A673 (cell line): ENCODE data around the gene WDPCP. TPM values are rescaled to one million over a fixed set of nuclear protein-coding genes. Genes with fewer than 3 reads are reported as not detected.

ENCODE experiments used
- BruUV-seq: library from RNA; stranded (reverse); fragments of 400-500 nt; replicated peaks from 2 replicates; lab custom pipeline; 2021; lab: Mats Ljungman, UMichigan
- CTCF ChIA-PET: fragments of 300-600 bp; sonication (Branson Sonifier 250); formaldehyde crosslinking; loops from one replicate; lab custom pipeline; 2022; ENCODE audit warnings: antibody characterized with exemption; lab: Charles Lee
- POLR2A ChIA-PET: fragments of 300-600 bp; sonication (Branson Sonifier 250); formaldehyde crosslinking; loops from one replicate; lab custom pipeline; 2022; ENCODE audit warnings: antibody characterized with exemption; ENCODE audit not compliant: low non-redundant PET; lab: Charles Lee
- DNase-seq: peaks from one replicate; pipeline ENCODE4 v3.0.0-alpha.2; 2015; ENCODE audit warnings: low spot score
- H3K27ac ChIP-seq: fragments of 200-600 bp; sonication (generic); 2 replicates; pipeline ENCODE4 v1.5.1; 2016; ENCODE audit warnings: mixed run types, low read depth, mild to moderate bottlenecking, mixed read lengths, antibody characterized with exemption, low read length; ENCODE audit not compliant: poor library complexity, severe bottlenecking
- H3K27me3 ChIP-seq: fragments of 200-600 bp; sonication (generic); replicated peaks from 2 replicates; pipeline ENCODE4 v1.6.1; 2017; ENCODE audit warnings: mixed run types, low read depth, mild to moderate bottlenecking, mixed read lengths, antibody characterized with exemption, low read length; ENCODE audit not compliant: insufficient read depth, poor library complexity
- H3K36me3 ChIP-seq: fragments of 200-600 bp; sonication (generic); 2 replicates; pipeline ENCODE4 v1.6.1; 2016; ENCODE audit warnings: mixed run types, mild to moderate bottlenecking, mixed read lengths, antibody characterized with exemption, low read length; ENCODE audit not compliant: insufficient read depth, poor library complexity, severe bottlenecking
- H3K4me1 ChIP-seq: fragments of 200-600 bp; sonication (generic); 2 replicates; pipeline ENCODE4 v1.6.1; 2017; ENCODE audit warnings: mixed run types, mild to moderate bottlenecking, mixed read lengths, antibody characterized with exemption, low read length; ENCODE audit not compliant: insufficient read depth, poor library complexity, severe bottlenecking
- H3K4me3 ChIP-seq: fragments of 200-600 bp; sonication (generic); 2 replicates; pipeline ENCODE4 v1.5.1; 2016; ENCODE audit warnings: low read depth, mixed run types, mild to moderate bottlenecking, mixed read lengths, low read length; ENCODE audit not compliant: poor library complexity, severe bottlenecking
- H3K9me3 ChIP-seq: fragments of 200-600 bp; sonication (generic); 2 replicates; pipeline ENCODE4 v1.6.1; 2016; ENCODE audit warnings: mixed run types, low read depth, mild to moderate bottlenecking, mixed read lengths, antibody characterized with exemption, low read length; ENCODE audit not compliant: poor library complexity, severe bottlenecking
- CTCF ChIP-seq: fragments of 300-800, 200-600 bp; sonication (generic); conservative IDR thresholded peaks from 2 replicates; pipeline ENCODE4 v1.5.1; 2017; ENCODE audit warnings: low read depth, mild to moderate bottlenecking, antibody characterized with exemption, low read length, moderate library complexity, mixed read lengths
- EZH2 ChIP-seq: fragments of 200-600 bp; sonication (generic); IDR thresholded peaks from 2 replicates; pipeline ENCODE4 v1.6.1; 2017; ENCODE audit warnings: borderline replicate concordance, low read depth, mild to moderate bottlenecking, mixed read lengths, antibody characterized with exemption, low read length; ENCODE audit not compliant: poor library complexity, severe bottlenecking
- intact Hi-C: fragments of 100-400 bp; cut with micrococcal nuclease; formaldehyde crosslinking; loops from one replicate; pipeline ENCODE4 v1.10.0; 2022; ENCODE audit not compliant: unreplicated experiment
- total RNA-seq: library from RNA; stranded (reverse); gene quantifications from 2 replicates; pipeline ENCODE4 v1.2.3, GENCODE V29; 2021

Gene WDPCP
- total RNA-seq, 1 experiment from 2014 or later: 7.9 TPM

GRCh38 chr2:63591566-63592175 lies 3.4 kb upstream of the WDPCP start:
- ChIA-PET POLR2A (no interaction called here), CTCF (no interaction called here)
- BruUV-seq: no TSS peak
- Histone ChIP-seq H3K27me3 (no peaks in the 10 kb centered on the region), H3K4me3 (no peak overlapping the region), H3K27ac (no peak overlapping the region), H3K9me3 (no peaks in the 10 kb centered on the region), H3K4me1 (peaks cover 17% of the 10 kb centered on the region), H3K36me3 (peaks cover 23% of the 10 kb centered on the region)
- no peak for DNase-seq
- intact Hi-C loops: no loop called here
- no peak for TF ChIP-seq EZH2
- no peak for TF ChIP-seq CTCF

GRCh38 chr2:63590626-63591408 lies 2.5 kb upstream of the WDPCP start:
- Histone ChIP-seq H3K4me3 (peak overlapping the region; percentile 84), H3K27ac (no peak overlapping the region), H3K9me3 (no peaks in the 10 kb centered on the region), H3K36me3 (peaks cover 23% of the 10 kb centered on the region), H3K4me1 (peaks cover 17% of the 10 kb centered on the region), H3K27me3 (no peaks in the 10 kb centered on the region)
- TF ChIP-seq EZH2 (no peak), CTCF (no peak)
- BruUV-seq: no TSS peak
- intact Hi-C loops: no loop called here
- DNase-seq: no peak
- POLR2A ChIA-PET: no interaction called here
- CTCF ChIA-PET: no interaction called here

- CTCF ChIA-PET: no interaction called here
Measured at GRCh38 chr2:63589148-63589958, 1.1 kb upstream of the WDPCP start.

More at GRCh38 chr2:63589148-63589958, 1.1 kb upstream of the WDPCP start:
- Histone ChIP-seq H3K4me1 (peaks cover 17% of the 10 kb centered on the region), H3K9me3 (no peaks in the 10 kb centered on the region), H3K27me3 (no peaks in the 10 kb centered on the region), H3K4me3 (peak overlapping the region; percentile 84), H3K27ac (peak overlapping the region; percentile 74), H3K36me3 (peaks cover 10% of the 10 kb centered on the region)
- intact Hi-C loops: loop anchor here (5.0 kb wide), 1 partner anchor 253 kb away; the partner anchor contains the start of gene UGP2
- TSS peak; percentile 71 for BruUV-seq
- POLR2A ChIA-PET: interaction anchor here (0.6 kb wide), 1 partner anchor 529 kb away, joined by 6 read pairs; no protein-coding TSS in a partner anchor
- DNase-seq: peak; percentile 28
- TF ChIP-seq EZH2 (no peak), CTCF (no peak)
